GM21528 (cell line): ENCODE data around the gene EVX2.

Experiments
- ATAC-seq: cut with Tn5 transposase; IDR thresholded peaks from one replicate; pipeline ENCODE4 v1.9.1; 2021; ENCODE audit warnings: mild to moderate bottlenecking, moderate library complexity; ENCODE audit not compliant: unreplicated experiment, low FRiP score

The EVX2 gene

GRCh38 chr2:176122683-176123410 lies 39.1 kb upstream of the EVX2 start, which contains the start of gene HOXD9:
TSS of gene HOXD9 (plus strand) at chr2:176122719. CDS start at chr2:176122769, 50 bp downstream.
- no peak for ATAC-seq

- ATAC-seq = no peak
Measured at GRCh38 chr2:176122052-176122682, 38.4 kb upstream of the EVX2 start.

- no peak for ATAC-seq
Measured at GRCh38 chr2:176121190-176122051, 37.7 kb upstream of the EVX2 start.

GRCh38 chr2:176120364-176121189 lies 36.8 kb upstream of the EVX2 start:
- no peak for ATAC-seq

- no peak for ATAC-seq
Measured at GRCh38 chr2:176118601-176119339, 35.0 kb upstream of the EVX2 start.

GRCh38 chr2:176117823-176118371 lies 34.1 kb upstream of the EVX2 start:
- no peak for ATAC-seq

GRCh38 chr2:176117162-176117822 lies 33.5 kb upstream of the EVX2 start:
- no peak for ATAC-seq

- no peak for ATAC-seq
Measured at GRCh38 chr2:176115883-176116813, 32.4 kb upstream of the EVX2 start, which contains the start of gene HOXD10. TSS of gene HOXD10 (plus strand) at chr2:176116778. CDS start at chr2:176116834, 56 bp downstream.

GRCh38 chr2:176114930-176115625 lies 31.3 kb upstream of the EVX2 start:
- ATAC-seq = no peak

GRCh38 chr2:176114120-176114929 lies 30.6 kb upstream of the EVX2 start:
- ATAC-seq = no peak

- ATAC-seq = no peak
Measured at GRCh38 chr2:176112375-176113302, 28.9 kb upstream of the EVX2 start.

- ATAC-seq = no peak
Measured at GRCh38 chr2:176111846-176112374, 28.1 kb upstream of the EVX2 start.

GRCh38 chr2:176111309-176111663 lies 27.5 kb upstream of the EVX2 start:
- no peak for ATAC-seq

GRCh38 chr2:176110415-176111308 lies 26.9 kb upstream of the EVX2 start:
- ATAC-seq = no peak
